HG03039 (cell line): ENCODE measurements around the gene PARD3B.

Source experiments
- ATAC-seq: cut with Tn5 transposase; IDR thresholded peaks from one replicate; pipeline ENCODE4 v1.9.1; 2021; ENCODE audit warnings: mild to moderate bottlenecking, moderate library complexity; ENCODE audit not compliant: unreplicated experiment

PARD3B gene

GRCh38 chr2:205425102-205425501 lies 879.8 kb downstream of the PARD3B start:
- no peak for ATAC-seq

DNA sequence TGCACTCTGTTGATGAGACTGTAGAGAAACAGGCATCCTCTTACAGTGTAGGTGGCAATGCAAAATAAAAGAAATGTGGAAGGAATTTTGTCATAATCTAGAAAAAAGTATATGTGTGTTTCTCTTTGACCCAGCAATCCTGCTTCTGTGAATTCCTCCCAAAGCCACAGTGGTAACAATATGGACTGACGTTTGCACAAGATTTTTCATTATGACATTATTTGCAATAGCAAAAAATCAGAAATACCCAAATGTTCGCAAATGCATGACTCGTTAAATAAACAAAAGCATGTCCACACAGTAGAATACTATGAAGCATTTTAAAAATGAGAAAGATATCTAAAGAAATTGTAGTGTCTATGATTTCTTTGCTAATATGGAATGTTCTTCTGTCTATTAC lies 881.8 kb downstream of the PARD3B start:
- ATAC-seq = no peak

- ATAC-seq = no peak
Observed at GRCh38 chr2:205428811-205429210, 883.5 kb downstream of the PARD3B start.

DNA sequence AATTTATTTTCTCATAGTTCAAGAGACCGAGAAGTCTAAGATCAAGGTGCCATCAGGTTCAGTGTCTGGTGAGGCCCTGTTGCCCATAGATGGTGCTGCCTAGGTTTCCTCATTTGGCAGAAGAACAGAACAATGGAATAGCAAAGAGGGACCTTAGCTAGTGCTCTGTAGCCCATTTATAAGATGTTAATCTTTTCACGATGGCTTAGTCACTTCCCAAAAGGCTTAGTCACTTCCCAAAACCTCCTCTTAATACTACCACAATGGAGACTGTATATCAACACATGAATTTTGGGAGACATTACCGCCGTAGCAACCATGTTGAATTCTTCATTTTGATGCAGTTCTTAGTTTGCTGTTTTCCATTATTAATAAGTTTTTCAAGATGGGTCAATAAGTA lies 890.7 kb downstream of the PARD3B start:
- no peak for ATAC-seq

DNA sequence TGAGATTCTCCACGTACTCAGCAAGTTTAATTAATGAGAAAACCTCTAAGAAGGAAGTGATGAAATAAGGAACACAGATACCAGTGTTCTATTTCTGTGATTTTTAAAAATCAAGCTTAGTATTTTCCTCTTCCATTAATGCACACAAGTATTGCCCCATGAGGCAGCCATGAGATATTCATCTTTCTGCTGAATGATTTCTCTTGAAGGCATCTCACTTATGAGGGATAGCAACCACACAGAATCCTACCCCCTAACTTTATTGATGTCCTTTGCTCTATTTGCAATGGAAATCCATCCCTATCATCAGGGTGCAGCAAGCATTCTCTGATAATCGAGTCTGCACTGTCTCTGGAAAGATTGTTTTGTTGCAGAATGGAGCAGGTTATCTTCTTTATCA lies 893.0 kb downstream of the PARD3B start:
- no peak for ATAC-seq

GRCh38 chr2:205439621-205440020 lies 894.3 kb downstream of the PARD3B start:
- no peak for ATAC-seq

GRCh38 chr2:205441524-205441923 lies 896.2 kb downstream of the PARD3B start:
- ATAC-seq = no peak

DNA sequence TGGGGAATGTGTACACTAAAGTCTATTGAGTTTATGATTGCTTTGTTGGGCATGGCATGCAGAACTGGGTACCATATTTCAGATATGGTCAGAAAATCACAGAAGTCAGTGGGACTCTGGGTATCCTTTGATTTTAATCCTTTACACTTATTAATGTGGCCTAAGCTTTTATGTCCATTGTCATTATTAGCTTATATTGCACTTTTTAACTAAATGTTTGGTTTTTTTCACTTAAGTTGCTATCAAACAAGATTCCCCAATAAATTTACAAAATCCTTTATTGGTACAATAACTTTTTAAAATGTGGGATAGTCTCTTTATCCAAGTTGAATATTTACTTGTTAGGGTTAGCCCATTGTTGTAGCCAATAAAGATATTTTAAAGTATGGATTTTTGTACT lies 902.9 kb downstream of the PARD3B start:
- no peak for ATAC-seq

GRCh38 chr2:205451901-205452512 lies 906.7 kb downstream of the PARD3B start:
- no peak for ATAC-seq

- ATAC-seq = no peak
Observed at GRCh38 chr2:205453202-205453601, 907.9 kb downstream of the PARD3B start.

DNA sequence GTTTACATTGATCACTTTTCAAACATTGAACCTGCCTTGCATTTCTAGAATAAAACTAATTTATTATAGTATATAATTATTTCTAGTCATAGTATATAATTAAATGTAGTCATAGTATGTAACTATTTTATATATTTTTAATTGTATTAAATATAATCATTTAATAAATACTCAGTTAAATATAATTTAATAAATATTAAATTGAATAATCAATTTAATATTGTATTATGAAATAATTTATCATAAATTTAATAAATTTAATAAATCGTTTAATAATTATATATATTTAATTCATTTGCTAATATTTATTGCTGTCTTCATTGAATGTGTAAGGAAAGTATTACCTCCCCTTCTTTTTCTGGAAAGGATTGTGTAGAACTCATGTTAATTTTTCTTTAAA lies 911.4 kb downstream of the PARD3B start:
- ATAC-seq = no peak

- no peak for ATAC-seq
Observed at GRCh38 chr2:205460217-205460616, 914.9 kb downstream of the PARD3B start.

- ATAC-seq = no peak
Observed at GRCh38 chr2:205461169-205461568, 915.9 kb downstream of the PARD3B start.

GRCh38 chr2:205461678-205462665 lies 916.7 kb downstream of the PARD3B start:
- no peak for ATAC-seq

DNA sequence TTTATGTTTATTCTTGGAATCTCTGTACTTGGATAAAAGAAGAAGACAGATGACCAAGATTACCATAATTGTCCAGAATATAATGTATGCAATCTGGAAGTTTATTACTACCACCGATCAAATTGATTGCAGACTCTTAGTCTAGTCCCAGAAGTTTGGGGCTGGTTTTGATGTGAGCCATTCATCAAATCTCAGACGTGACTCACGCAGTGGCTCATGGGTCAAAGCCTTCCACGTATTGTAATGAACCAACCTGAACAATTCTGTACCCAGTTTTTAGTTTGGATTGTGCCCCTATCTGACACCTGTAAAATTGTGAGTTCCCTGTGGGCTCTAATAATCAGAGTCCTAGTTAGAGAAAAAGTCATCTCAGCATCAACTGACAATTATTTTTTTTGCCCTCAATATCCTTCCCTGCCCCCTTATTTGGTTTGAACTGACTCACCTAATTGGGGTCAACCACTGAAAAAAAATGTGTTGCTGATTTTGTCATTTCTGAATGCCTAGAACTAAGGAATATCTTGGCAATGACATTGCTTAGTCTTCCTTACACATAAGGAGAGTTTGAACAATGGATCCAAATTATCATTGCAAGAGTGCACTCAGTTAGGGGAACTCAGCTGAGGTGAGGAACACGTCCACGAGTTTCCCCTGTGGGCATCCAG lies 917.5 kb downstream of the PARD3B start:
- ATAC-seq = no peak

- ATAC-seq = no peak
Observed at GRCh38 chr2:205463466-205464025, 918.3 kb downstream of the PARD3B start.

DNA sequence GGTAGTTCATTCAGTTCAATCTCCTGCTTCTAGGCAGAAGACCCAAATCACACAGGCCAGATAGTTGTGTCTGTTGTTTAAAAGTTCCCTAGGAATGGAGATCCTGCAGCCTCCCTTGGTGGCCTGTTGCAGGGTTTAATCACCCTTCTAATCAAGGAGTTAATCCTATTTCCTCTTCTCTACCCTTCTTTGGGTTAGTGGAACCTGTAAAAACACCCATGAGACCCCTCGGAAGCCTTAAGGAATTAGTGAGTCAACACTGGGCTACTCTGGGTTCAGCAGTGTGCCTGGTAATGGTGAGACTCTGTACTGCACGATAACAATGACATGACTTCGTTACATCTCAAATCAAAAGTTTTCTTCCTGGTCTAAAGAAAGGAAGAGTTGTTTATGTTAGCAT lies 919.4 kb downstream of the PARD3B start:
- ATAC-seq = no peak

DNA sequence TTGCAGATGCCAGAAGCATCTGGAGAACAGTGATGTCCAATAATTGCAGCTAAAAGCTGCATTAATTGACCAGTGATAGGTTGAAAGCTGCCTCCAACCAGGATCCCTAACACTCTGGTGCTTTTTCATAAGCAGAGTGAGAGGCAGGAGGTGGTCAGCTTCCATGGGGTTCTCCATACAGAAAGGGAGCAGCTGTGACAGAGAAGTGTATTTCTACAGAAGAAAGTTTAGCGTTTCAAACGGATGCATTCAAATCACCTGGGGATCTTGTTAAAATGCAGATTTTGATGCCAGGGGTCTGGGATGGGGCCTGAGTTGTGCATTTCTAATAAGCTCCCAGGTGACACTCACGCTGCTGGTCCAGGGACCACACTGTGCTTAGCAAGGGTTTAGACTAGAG lies 920.5 kb downstream of the PARD3B start:
- ATAC-seq = no peak

DNA sequence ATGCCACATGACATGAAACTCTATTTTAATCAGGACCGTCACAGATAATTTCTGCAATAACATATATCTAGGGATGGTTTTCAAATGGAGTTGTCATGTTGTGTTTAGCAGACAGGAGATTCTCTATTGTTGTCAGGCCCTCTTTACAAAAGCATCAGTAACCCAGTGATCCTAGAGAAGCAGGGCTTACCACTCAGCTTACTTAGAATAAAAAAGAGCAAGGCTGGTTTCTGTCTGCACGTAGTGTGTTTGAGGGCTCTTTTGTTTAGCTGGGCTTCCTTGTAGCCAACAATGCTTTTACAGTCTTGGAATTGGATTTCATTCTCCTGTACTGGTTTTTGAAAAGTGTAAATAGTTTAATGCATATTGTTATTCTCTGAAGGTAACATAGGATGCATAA lies 926.5 kb downstream of the PARD3B start:
- ATAC-seq = no peak

DNA sequence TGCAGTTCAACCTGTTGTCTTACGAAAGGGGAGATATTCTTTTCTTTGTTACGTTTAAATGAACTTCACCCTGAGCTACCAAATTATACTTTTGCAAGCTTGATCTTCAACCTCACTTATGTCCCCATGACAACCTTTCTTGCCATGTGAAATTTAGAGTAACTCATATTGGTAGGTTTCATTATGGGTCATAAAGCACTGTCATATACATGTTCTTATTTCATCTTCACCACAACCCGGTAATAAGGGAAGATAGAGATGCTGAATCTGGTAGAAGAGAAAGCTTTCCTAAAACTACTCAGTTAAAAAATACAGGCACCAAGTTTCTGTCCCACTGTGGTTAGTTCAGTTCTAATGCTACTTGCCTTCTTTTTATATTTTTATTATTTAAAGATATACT lies 928.5 kb downstream of the PARD3B start:
- ATAC-seq = no peak

DNA sequence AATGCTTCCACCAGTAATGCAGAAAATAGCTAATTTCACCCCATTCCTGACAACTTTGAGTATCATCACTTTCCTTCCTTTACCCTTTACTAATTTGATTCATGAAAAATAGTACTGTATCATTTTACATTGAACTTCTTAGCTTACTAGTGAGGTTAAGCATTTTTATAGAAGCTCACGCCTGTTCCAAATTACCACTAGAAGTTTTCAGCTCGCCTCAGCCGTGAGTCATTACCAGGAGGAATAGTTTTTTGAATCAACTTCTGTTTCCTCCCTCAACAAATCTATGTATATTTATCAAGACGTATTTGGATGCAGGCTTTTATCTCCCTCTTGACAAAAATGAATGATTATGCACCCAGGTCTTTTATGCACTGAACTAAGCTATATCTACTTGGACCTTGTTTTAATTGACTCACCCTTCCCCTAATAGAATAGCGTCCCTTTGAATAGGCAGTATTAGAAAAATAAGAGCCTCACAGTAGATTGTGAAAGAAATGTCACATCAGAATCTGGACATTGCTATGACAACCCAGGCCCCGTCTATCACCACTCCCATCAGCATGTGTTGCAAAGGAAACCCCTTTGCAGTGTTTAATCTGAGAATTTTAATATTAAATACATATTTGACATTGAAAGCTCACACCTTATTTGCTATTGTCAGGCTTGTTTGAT lies 929.6 kb downstream of the PARD3B start:
- ATAC-seq = no peak
